Glutamatergic neuron (in vitro differentiated cells): ENCODE results near the gene ITIH1. TPM values are rescaled to one million over a fixed set of nuclear protein-coding genes. Genes with fewer than 3 reads are reported as not detected.
A peak's percentile ranks its signal among the peaks of the same experiment; 100 is the strongest.
"Not testable (repeated sequence)": the region's sequence is repeated elsewhere in the genome, so short reads cannot be mapped to it uniquely, and the experiment has no call there.

Experiments
- DNase-seq: peaks from one replicate; pipeline ENCODE4 v3.0.0; 2022
- H3K27ac Mint-ChIP-seq: one replicate; pipeline ENCODE4 v1.8.0; 2020; ENCODE audit warnings: mild to moderate bottlenecking, mixed read lengths, inconsistent platforms; ENCODE audit not compliant: unreplicated experiment
- H3K27me3 Mint-ChIP-seq: one replicate; pipeline ENCODE4 v1.8.0; 2020; ENCODE audit warnings: mild to moderate bottlenecking, moderate library complexity, mixed read lengths, inconsistent platforms; ENCODE audit not compliant: unreplicated experiment
- H3K36me3 Mint-ChIP-seq: one replicate; pipeline ENCODE4 v1.8.0; 2020; ENCODE audit warnings: mild to moderate bottlenecking, mixed read lengths, inconsistent platforms; ENCODE audit not compliant: unreplicated experiment
- H3K4me1 Mint-ChIP-seq: one replicate; pipeline ENCODE4 v1.8.0; 2020; ENCODE audit warnings: mild to moderate bottlenecking, low read depth, mixed read lengths, inconsistent platforms; ENCODE audit not compliant: unreplicated experiment
- H3K4me3 Mint-ChIP-seq: one replicate; pipeline ENCODE4 v1.8.0; 2020; ENCODE audit warnings: mild to moderate bottlenecking, mixed read lengths, inconsistent platforms; ENCODE audit not compliant: unreplicated experiment
- H3K9me3 Mint-ChIP-seq: one replicate; pipeline ENCODE4 v1.8.0; 2020; ENCODE audit warnings: mild to moderate bottlenecking, moderate library complexity, mixed read lengths, inconsistent platforms; ENCODE audit not compliant: unreplicated experiment
- total RNA-seq: library from RNA; stranded (reverse); fragmentation: NEBNext Ultra II Directional; extraction: Animal tissue kit (Norgen Biotek cat#: 25700); gene quantifications from one replicate; pipeline ENCODE4 v1.2.1, GENCODE V29; 2021; ENCODE audit not compliant: unreplicated experiment
- TF ChIP-seq, protein P1 (sequence below): fragments of 200-600 bp; sonication (generic); IDR thresholded peaks from one replicate; pipeline ENCODE4 v1.5.0; 2021; ENCODE audit not compliant: partially characterized antibody, unreplicated experiment

The ITIH1 gene
- total RNA-seq, 1 donor from 2014 or later = not detected

DNA sequence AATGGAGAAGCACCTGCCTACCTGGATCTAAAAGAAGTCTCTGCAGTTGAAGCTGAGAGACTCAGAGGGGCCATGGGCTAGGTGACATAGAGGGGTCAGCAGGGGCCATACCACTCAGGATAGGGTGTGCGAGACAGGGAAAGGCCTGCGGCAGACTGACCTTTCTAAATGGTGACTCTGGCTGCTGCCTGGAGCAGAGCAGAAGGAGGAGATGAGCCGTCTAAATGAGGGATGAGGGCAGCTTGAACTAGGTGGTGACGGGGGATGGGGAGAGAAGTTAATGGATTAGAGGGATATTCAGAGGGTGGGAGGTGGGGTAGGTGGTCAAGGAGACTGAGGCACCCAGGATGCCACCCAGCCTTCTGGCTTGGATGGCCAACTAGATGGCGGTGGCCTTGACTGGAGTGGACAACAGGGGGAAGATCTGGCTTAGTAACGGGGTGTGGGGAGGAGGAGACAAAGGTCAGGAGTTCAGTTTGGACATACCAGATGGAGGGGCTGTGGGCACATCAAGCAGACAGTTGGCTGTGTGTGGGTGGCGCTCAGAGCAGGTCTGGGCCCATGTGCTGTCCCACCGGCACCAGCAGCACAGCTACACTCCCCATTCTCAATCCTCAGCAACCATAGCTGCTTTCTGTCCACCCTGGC, 3.2 kb upstream of the ITIH1 start:
- Mint-ChIP-seq H3K27me3 (peaks cover 8% of the 10 kb centered on the region), H3K4me3 (no peak overlapping the region), H3K9me3 (peaks cover 4% of the 10 kb centered on the region), H3K36me3 (no peaks in the 10 kb centered on the region), H3K27ac (no peak overlapping the region), H3K4me1 (peaks cover 15% of the 10 kb centered on the region)
- TF ChIP-seq, protein P1, sequence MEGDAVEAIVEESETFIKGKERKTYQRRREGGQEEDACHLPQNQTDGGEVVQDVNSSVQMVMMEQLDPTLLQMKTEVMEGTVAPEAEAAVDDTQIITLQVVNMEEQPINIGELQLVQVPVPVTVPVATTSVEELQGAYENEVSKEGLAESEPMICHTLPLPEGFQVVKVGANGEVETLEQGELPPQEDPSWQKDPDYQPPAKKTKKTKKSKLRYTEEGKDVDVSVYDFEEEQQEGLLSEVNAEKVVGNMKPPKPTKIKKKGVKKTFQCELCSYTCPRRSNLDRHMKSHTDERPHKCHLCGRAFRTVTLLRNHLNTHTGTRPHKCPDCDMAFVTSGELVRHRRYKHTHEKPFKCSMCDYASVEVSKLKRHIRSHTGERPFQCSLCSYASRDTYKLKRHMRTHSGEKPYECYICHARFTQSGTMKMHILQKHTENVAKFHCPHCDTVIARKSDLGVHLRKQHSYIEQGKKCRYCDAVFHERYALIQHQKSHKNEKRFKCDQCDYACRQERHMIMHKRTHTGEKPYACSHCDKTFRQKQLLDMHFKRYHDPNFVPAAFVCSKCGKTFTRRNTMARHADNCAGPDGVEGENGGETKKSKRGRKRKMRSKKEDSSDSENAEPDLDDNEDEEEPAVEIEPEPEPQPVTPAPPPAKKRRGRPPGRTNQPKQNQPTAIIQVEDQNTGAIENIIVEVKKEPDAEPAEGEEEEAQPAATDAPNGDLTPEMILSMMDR = no peak
- DNase-seq = no peak

DNA sequence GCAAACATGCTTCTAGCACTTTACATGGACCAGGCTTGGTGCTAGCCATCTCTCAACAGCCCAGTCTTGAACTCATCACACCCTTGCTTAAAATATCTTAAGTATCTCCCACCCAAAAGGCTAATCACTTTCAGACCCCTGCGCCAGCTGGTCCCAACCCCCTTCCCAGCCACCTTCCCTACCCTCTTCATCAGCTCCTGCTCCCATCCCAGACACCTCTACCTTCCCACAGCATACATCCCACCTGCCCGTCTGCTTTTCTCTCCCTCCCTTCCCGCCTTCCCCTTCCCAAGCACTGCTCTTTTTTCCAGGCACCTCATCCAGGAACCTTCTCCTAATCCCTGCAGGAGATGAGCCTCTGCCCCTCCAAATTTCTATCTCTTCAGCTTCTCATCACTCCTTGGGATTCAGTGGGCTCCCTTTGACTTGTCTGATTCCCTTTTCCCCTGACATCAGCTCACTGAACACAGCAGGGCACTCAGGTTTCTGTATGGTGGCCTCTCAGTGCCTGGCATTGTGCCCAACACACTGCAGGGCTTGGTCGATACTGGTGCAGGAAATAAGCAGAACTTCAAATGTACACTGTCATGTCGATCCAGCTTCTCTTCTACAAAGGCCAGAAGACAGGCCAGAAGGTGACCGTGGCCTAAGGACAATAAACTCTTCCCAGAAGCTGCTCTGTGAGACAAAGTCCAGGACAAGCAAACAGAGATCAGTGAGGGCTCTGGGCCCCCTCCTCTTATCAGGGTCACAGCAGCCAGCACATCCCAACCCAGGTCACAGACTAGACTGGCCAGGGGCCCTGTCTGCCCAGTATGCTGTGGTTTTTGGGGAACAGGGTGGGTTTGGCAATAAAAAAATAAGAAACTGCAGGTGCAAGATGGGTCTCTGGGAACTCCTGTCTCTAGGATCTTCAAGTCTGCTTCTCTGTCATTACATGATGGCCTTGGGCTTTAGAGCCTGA, 2.2 kb upstream of the ITIH1 start:
- Mint-ChIP-seq H3K4me3 (no peak overlapping the region), H3K27me3 (peaks cover 10% of the 10 kb centered on the region), H3K36me3 (no peaks in the 10 kb centered on the region), H3K27ac (no peak overlapping the region), H3K9me3 (peaks cover 2% of the 10 kb centered on the region), H3K4me1 (peaks cover 7% of the 10 kb centered on the region)
- TF ChIP-seq, protein P1 = no peak
- no peak for DNase-seq

- TF ChIP-seq, protein P1 = no peak
- H3K9me3 Mint-ChIP-seq = peaks cover 2% of the 10 kb centered on the region
- H3K27me3 Mint-ChIP-seq = peaks cover 10% of the 10 kb centered on the region
- no peak overlapping the region for H3K4me3 Mint-ChIP-seq
- H3K36me3 Mint-ChIP-seq = no peaks in the 10 kb centered on the region
- DNase-seq = no peak
- H3K4me1 Mint-ChIP-seq = peaks cover 7% of the 10 kb centered on the region
- H3K27ac Mint-ChIP-seq = no peak overlapping the region
Observed at GRCh38 chr3:52775877-52776276, 1.5 kb upstream of the ITIH1 start.

GRCh38 chr3:52776486-52776885, 913 bp upstream of the ITIH1 start:
- H3K4me3 Mint-ChIP-seq, DNase-seq, H3K4me1 Mint-ChIP-seq, H3K36me3 Mint-ChIP-seq, H3K9me3 Mint-ChIP-seq, H3K27ac Mint-ChIP-seq: not testable (repeated sequence)
- H3K27me3 Mint-ChIP-seq = peaks cover 12% of the 10 kb centered on the region

GRCh38 chr3:52777959-52778805, 783 bp downstream of the ITIH1 start:
- peaks cover 3% of the 10 kb centered on the region for H3K9me3 Mint-ChIP-seq
- TF ChIP-seq, protein P1 = no peak
- no peaks in the 10 kb centered on the region for H3K36me3 Mint-ChIP-seq
- H3K27ac Mint-ChIP-seq = no peak overlapping the region
- peak; percentile 7 for DNase-seq
- H3K27me3 Mint-ChIP-seq = peaks cover 10% of the 10 kb centered on the region
- no peaks in the 10 kb centered on the region for H3K4me1 Mint-ChIP-seq
- no peak overlapping the region for H3K4me3 Mint-ChIP-seq
